Measurements from ENCODE around the gene INTS12.

Gene INTS12

GRCh38 chr4:105650190-105650589 is 58.3 kb downstream of the INTS12 start:
- no peak for TF ChIP-seq CTCF (IDR thresholded peaks at IDR 0.05; ENCODE audit: low read depth, low read length)
- no peak for DNase-seq (ENCODE audit: low read depth in 2 of 2)
- no peak overlapping the region for H3K4me3 ChIP-seq (replicated peaks in 1 of 2; ENCODE audit: low read depth in 2 of 2, low read length in 2 of 2)

- no peak overlapping the region for H3K4me3 ChIP-seq (replicated peaks in 1 of 2; ENCODE audit: low read depth in 2 of 2, low read length in 2 of 2)
- TF ChIP-seq CTCF (IDR thresholded peaks at IDR 0.05; ENCODE audit: low read depth, low read length) = no peak
- DNase-seq (ENCODE audit: low read depth in 2 of 2) = no peak
These were observed 63.0 kb downstream of the INTS12 start for GRCh38 chr4:105645440-105645839.

GRCh38 chr4:105644257-105644656 is 64.2 kb downstream of the INTS12 start:
- DNase-seq (ENCODE audit: low read depth in 2 of 2) = no peak
- H3K4me3 ChIP-seq (replicated peaks in 1 of 2; ENCODE audit: low read depth in 2 of 2, low read length in 2 of 2) = no peak overlapping the region
- TF ChIP-seq CTCF (IDR thresholded peaks at IDR 0.05; ENCODE audit: low read depth, low read length) = no peak

- no peak for DNase-seq (ENCODE audit: low read depth in 2 of 2)
- TF ChIP-seq CTCF (IDR thresholded peaks at IDR 0.05; ENCODE audit: low read depth, low read length) = no peak
- H3K4me3 ChIP-seq (replicated peaks in 1 of 2; ENCODE audit: low read depth in 2 of 2, low read length in 2 of 2) = no peak overlapping the region
These were observed 66.6 kb downstream of the INTS12 start for GRCh38 chr4:105641845-105642244.

- no peak overlapping the region for H3K4me3 ChIP-seq (replicated peaks in 1 of 2; ENCODE audit: low read depth in 2 of 2, low read length in 2 of 2)
- TF ChIP-seq CTCF (IDR thresholded peaks at IDR 0.05; ENCODE audit: low read depth, low read length) = no peak
- peak; percentile 43 to 57 for DNase-seq (ENCODE audit: low read depth in 2 of 2)
These were observed 70.9 kb downstream of the INTS12 start for GRCh38 chr4:105637408-105638176.

- H3K4me3 ChIP-seq (replicated peaks in 1 of 2; ENCODE audit: low read depth in 2 of 2, low read length in 2 of 2) = no peak overlapping the region
- no peak for TF ChIP-seq CTCF (IDR thresholded peaks at IDR 0.05; ENCODE audit: low read depth, low read length)
- DNase-seq (ENCODE audit: low read depth in 2 of 2) = no peak
These were observed 73.9 kb downstream of the INTS12 start for GRCh38 chr4:105634402-105635080.
